HG03565 (cell line): ENCODE data around the gene CDKN1A.

Source experiments
- ATAC-seq: cut with Tn5 transposase; IDR thresholded peaks from one replicate; pipeline ENCODE4 v1.9.1; 2021; ENCODE audit warnings: mild to moderate bottlenecking, moderate library complexity; ENCODE audit not compliant: unreplicated experiment

CDKN1A gene

GRCh38 chr6:36677059-36677749 is 1.3 kb upstream of the CDKN1A start:
- ATAC-seq: no peak

- ATAC-seq: no peak
These were observed 594 bp upstream of the CDKN1A start for GRCh38 chr6:36677753-36678487.

- ATAC-seq: no peak
These were observed 724 bp downstream of the CDKN1A start for GRCh38 chr6:36679043-36679833.

- ATAC-seq: no peak
These were observed 4.0 kb downstream of the CDKN1A start for GRCh38 chr6:36682328-36683144.

GRCh38 chr6:36683145-36683655 is 4.7 kb downstream of the CDKN1A start:
- ATAC-seq: no peak

- no peak for ATAC-seq
These were observed 5.3 kb downstream of the CDKN1A start for GRCh38 chr6:36683656-36684446.

GRCh38 chr6:36684447-36684812 is 5.9 kb downstream of the CDKN1A start:
- ATAC-seq: no peak

GRCh38 chr6:36685166-36685924 is 6.8 kb downstream of the CDKN1A start:
- ATAC-seq: no peak

GRCh38 chr6:36685926-36686667 is 7.6 kb downstream of the CDKN1A start:
- ATAC-seq: no peak

GRCh38 chr6:36686668-36687513 is 8.4 kb downstream of the CDKN1A start:
- no peak for ATAC-seq

GRCh38 chr6:36688063-36688738 is 9.7 kb downstream of the CDKN1A start:
- ATAC-seq: no peak

GRCh38 chr6:36688739-36689075 is 10.2 kb downstream of the CDKN1A start:
- no peak for ATAC-seq

GRCh38 chr6:36691011-36691410 is 12.5 kb downstream of the CDKN1A start:
- no peak for ATAC-seq

- no peak for ATAC-seq
These were observed 13.1 kb downstream of the CDKN1A start for GRCh38 chr6:36691612-36692011.

GRCh38 chr6:36692220-36692619 is 13.7 kb downstream of the CDKN1A start:
- ATAC-seq: peak; percentile 41

GRCh38 chr6:36692861-36693702 is 14.6 kb downstream of the CDKN1A start:
- no peak for ATAC-seq
